ENCODE data around the gene ACSS1.

The ACSS1 gene

GRCh38 chr20:24970030-24970553 is 87.8 kb downstream of the ACSS1 start:
- DNase-seq = no peak

DNA sequence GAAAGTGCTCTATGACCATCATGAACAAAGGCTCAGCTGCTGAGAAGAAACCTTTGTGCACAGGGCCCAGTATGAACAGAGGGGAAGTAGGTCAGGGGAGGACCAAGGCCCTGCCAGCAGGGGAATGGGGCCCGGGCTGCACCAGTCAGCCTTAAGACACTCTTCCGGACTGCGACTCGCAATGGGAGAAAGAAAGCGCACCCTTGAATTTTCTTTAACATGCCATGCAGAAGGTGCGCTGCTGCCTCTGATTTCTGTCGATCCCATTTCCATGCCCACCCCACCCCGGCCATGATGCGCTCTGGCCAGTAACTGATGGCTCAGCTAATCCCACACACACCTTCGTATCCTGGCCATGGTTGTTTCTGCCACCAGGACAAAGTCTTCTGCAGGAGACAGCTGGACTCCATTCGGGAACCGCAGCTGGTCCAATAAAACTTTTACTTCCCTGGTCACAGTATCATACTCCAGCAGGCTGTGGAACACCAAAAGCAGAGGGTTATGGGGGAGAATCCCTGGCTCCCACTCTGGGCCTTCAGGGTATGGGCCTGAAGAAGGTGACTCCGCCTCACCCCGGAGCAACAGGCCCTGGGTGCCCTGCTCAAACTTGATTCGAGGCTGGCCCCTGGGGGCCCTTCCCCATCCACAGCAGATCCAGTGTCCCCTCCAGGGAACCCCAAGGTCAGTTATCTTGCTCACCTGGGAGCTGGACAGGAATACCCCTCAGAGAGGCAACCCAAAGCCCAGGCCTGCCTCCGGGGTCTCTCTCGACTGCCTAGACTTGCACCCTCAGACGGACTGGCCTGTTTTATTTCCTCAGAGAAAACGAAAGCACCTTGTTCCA is 88.5 kb downstream of the ACSS1 start:
- no peak for DNase-seq

DNA sequence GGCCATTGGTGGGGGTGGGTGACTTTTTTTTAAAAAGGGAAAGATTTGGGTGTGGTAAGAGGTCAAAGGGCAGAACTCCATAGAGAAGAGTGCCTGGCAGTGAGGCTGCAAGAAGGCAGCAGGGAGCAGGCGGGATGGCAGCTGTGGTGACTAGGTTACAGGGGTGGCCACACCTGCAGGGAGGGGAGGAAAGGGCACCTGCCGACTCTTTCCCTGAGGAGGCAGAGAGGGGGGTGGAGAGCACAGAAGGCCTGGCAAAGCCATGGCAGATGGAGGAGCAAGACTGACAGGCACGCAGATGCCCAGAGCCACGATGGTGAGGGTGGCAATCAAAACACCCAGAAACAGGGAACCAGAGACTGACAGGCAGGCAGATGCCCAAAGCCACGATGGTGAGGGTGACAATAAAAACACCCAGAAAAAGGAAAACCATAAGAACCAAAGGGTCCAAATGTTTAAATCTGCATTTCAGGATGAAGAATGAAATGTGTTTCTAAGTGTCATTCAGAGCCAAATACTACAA is 89.6 kb downstream of the ACSS1 start:
- DNase-seq = peak; percentile 75

DNA sequence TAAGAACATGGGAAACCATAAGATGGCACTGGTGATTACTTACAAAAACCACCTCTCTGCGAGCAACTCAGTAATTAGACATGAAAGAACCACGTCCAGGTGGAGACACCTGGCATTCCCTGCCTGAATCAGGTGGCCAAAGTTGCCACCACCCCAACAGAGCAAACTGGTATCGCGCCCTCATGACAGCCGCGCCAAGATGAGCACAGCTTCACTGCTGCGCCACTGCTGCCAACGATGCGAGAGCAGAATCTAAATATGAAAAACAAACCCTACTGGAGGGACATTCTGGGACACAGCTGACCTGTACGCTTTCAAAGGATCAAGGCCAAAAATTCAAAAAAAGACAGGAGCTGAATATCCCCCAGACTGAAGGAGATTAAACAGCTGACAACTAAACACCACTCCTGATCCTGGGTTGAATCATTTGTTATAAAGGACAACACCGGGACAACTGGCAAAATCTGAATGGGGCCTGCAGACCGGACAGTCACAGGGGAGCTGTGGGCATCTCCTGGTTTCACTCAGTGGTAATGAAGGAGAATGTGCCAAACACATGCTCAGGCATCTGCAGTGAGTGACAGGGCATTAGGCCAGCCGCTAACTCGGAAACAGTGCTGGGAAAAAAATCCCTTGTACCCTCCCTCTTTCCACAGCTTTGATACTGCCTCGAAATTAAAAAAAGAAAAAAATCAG is 91.5 kb downstream of the ACSS1 start:
- no peak for DNase-seq

DNA sequence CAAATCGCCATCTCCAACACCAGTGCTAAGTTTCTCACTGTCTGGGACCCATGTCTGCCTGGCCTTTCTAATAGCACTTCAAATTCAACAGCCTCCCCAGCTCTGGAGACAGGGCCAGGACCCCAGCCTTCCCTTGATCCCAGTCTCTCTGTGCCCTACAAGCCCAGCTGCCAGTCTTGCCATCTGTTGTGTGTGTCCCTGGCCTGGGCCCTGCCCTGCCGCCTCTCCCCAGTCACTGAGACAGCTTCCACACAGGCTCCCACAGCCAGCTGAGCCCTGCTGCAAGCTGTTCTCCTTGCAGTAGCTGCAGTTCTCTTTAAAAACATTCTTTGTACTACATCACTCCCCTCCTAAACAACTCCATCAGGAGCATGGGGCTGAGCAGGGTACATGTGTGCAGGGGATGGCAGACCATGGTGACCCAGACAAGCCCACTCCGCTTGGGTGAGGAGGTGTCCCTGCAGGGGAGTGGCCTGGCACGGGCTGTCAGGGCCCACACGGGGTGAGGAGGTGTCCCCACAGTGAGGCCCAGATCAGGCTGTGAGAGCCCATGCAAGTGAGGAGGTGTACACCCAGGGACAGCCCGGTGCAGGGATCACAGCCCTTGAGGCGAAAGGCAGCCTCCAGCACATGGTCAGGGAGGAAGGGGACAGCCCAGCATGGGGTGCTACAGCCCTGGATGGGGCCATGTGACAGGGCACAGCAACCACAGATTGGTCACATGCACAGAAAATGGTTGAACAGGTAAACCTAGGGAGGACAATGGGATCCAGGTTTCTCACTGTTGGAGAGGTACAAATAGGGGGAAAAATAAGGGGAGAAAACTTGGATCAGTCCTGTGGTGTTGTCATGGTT is 92.6 kb downstream of the ACSS1 start:
- no peak for DNase-seq

- DNase-seq = no peak
Measured at GRCh38 chr20:24964506-24964840, 93.5 kb downstream of the ACSS1 start.

GRCh38 chr20:24963672-24964505 is 94.0 kb downstream of the ACSS1 start:
- no peak for DNase-seq

DNA sequence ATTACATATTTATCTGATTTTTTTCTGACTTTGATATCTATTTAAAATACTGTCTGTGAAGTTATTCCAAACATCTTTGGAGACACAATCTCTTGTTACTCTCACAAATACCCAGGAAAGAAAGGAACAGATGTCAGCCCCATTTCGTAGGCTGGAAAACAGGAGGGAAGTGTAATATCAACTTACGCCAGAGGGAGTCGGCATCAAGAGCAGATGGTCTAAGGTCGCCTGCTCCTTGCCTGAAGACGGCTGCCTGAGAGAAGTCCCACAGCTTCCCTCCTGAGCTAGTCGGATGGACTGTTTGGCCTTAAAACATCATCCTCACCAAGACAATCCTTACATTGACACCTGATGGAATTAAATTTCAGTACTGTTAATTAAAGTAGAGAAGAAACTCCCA is 95.4 kb downstream of the ACSS1 start:
- no peak for DNase-seq

GRCh38 chr20:24962182-24962492 is 95.8 kb downstream of the ACSS1 start:
- no peak for DNase-seq

DNA sequence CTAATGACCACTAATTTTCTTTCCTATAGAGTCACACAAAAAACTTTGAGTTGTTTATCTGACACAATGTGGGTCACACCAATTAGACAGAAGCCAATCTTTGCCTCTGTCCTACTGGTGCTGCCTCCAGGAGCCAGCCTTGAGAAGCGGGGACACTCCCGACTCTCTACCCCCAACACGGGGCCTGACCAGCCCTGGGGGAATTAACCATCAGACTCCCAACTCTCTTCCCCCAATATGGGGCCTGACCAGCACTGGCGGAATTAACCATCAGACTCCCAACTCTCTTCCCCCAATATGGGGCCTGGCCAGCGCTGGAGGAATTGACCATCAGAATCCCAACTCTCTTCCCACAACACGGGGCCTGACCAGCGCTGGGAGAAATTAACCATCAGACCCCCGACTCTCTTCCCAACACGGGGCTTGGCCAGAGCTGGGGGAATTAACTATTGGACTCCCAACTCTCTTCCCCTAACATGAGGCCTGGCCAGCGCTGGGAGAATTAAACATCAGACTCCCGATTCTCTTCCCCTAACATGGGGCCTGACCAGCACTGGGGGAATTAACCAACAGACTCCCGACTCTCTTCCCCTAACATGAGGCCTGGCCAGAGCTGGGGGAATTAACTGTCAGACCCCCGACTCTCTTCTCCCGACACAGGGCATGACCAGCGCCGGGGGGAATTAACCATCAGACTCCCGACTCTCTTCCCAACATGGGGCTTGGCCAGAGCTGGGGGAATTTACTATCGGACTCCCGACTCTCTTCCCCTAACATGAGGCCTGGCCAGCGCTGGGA is 96.4 kb downstream of the ACSS1 start:
- DNase-seq = peak; percentile 54

DNA sequence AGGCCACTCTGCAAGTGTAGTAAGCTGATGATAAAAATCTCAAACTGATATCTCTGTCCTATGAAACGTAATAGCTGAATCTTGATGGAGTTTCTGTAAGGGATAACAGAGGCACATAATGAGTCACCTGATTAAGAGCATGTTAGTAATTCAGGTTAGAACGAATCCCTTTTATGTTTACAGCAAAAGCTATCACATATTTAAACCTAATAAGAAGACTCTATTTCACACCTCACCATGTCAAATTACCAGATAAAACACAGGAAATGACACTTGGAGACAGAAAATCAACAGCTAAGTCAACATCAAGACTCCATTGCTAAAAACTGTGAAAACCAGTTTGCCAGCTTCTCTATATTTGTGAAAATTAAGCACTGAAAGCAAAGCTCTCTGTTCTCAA is 97.1 kb downstream of the ACSS1 start:
- DNase-seq = peak; percentile 82

GRCh38 chr20:24960302-24960801 is 97.6 kb downstream of the ACSS1 start:
- DNase-seq = peak; percentile 64

DNA sequence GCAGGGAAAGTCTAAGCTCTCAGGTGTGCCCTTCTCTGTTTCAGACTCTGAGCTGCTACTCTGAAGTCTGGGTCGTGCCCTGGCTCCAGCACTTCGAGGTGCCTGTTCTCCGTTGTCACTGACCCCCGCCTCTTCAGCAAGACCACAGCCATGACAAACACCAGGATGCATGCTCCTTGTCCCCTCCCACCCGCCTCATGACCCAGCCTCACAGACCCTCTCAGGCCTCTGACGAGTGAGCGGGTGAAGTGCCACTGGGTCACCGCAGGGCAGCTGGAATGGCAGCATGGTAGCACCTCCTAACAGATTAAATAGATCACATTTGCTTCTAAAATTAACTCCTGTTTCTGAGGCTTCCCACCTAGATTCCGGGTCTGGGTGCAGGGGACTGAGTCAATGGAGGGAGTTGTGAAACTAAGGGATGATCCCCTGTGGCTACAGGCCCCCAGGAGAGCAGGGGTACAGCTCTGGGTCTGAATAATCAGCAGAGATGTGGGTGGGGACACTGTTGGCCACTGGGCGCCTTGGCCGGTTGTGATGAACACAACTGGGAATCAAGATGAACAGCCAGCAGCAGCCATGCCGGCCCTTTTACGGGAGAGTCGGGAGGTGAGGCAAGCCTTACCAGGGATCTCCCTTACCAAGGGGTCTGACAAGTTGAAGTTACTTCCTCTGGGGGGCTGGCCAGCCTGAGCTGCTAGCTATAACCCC is 98.2 kb downstream of the ACSS1 start:
- no peak for DNase-seq

- DNase-seq = no peak
Measured at GRCh38 chr20:24958506-24959385, 99.2 kb downstream of the ACSS1 start.

GRCh38 chr20:24957326-24958016 is 100.5 kb downstream of the ACSS1 start:
- no peak for DNase-seq
